ENCODE measurements around the gene MRPL37. TPM values are rescaled to one million over a fixed set of nuclear protein-coding genes. Genes with fewer than 3 reads are reported as not detected.

The MRPL37 gene
- total and polyA plus RNA-seq, 2 donors = 29.5 to 62.0 TPM

GRCh38 chr1:54249819-54250435, 50.0 kb downstream of the MRPL37 start:
- Histone ChIP-seq H3K9me3 (ENCODE audit: control insufficient read depth in 2 of 2, insufficient read depth in 1 of 2, low read length in 1 of 2) (no peaks in the 10 kb centered on the region), H3K36me3 (ENCODE audit: control insufficient read depth in 2 of 2, insufficient read depth in 2 of 2, low read length in 1 of 2) (peaks cover 83 to 91% of the 10 kb centered on the region in 2 donors), H3K27me3 (ENCODE audit: control insufficient read depth in 2 of 2, insufficient read depth in 1 of 2, low read length in 1 of 2) (no peaks in the 10 kb centered on the region), H3K4me1 (ENCODE audit: control insufficient read depth in 2 of 2, insufficient read depth in 2 of 2, low read length in 2 of 2) (no peaks in the 10 kb centered on the region), H3K4me3 (ENCODE audit: low read length in 2 of 2) (no peak overlapping the region), H3K27ac (ENCODE audit: low read depth in 1 of 2, low read length in 1 of 2) (no peak overlapping the region)
- WGBS = 91% methylated on average over 9 of the region's 9 CpGs
- DNase-seq (ENCODE audit: low read depth in 6 of 9, low spot score in 9 of 9) = no peak

- Histone ChIP-seq H3K4me1 (ENCODE audit: control insufficient read depth in 2 of 2, insufficient read depth in 2 of 2, low read length in 2 of 2) (no peaks in the 10 kb centered on the region), H3K4me3 (ENCODE audit: low read length in 2 of 2) (no peak overlapping the region), H3K27me3 (ENCODE audit: control insufficient read depth in 2 of 2, insufficient read depth in 1 of 2, low read length in 1 of 2) (no peaks in the 10 kb centered on the region), H3K9me3 (ENCODE audit: control insufficient read depth in 2 of 2, insufficient read depth in 1 of 2, low read length in 1 of 2) (no peaks in the 10 kb centered on the region), H3K27ac (ENCODE audit: low read depth in 1 of 2, low read length in 1 of 2) (no peak overlapping the region), H3K36me3 (ENCODE audit: control insufficient read depth in 2 of 2, insufficient read depth in 2 of 2, low read length in 1 of 2) (peaks cover 81 to 88% of the 10 kb centered on the region in 2 donors)
- no peak for DNase-seq (ENCODE audit: low read depth in 6 of 9, low spot score in 9 of 9)
- WGBS = 97% methylated on average over 12 of the region's 12 CpGs
Observed at GRCh38 chr1:54250670-54251069, 50.7 kb downstream of the MRPL37 start.

GRCh38 chr1:54252371-54252936, 52.5 kb downstream of the MRPL37 start:
- WGBS = 96% methylated on average over 11 of the region's 11 CpGs
- no peaks in the 10 kb centered on the region for H3K9me3 ChIP-seq (ENCODE audit: control insufficient read depth in 2 of 2, insufficient read depth in 1 of 2, low read length in 1 of 2)
- H3K27me3 ChIP-seq (ENCODE audit: control insufficient read depth in 2 of 2, insufficient read depth in 1 of 2, low read length in 1 of 2) = no peaks in the 10 kb centered on the region
- no peak overlapping the region for H3K27ac ChIP-seq (ENCODE audit: low read depth in 1 of 2, low read length in 1 of 2)
- H3K36me3 ChIP-seq (ENCODE audit: control insufficient read depth in 2 of 2, insufficient read depth in 2 of 2, low read length in 1 of 2) = peaks cover 78 to 79% of the 10 kb centered on the region in 2 donors
- H3K4me1 ChIP-seq (ENCODE audit: control insufficient read depth in 2 of 2, insufficient read depth in 2 of 2, low read length in 2 of 2) = no peaks in the 10 kb centered on the region
- no peak overlapping the region for H3K4me3 ChIP-seq (ENCODE audit: low read length in 2 of 2)
- DNase-seq (ENCODE audit: low read depth in 6 of 9, low spot score in 9 of 9) = no peak

- no peak overlapping the region for H3K27ac ChIP-seq (ENCODE audit: low read depth in 1 of 2, low read length in 1 of 2)
- peaks cover 76 to 79% of the 10 kb centered on the region in 2 donors for H3K36me3 ChIP-seq (ENCODE audit: control insufficient read depth in 2 of 2, insufficient read depth in 2 of 2, low read length in 1 of 2)
- no peaks in the 10 kb centered on the region for H3K9me3 ChIP-seq (ENCODE audit: control insufficient read depth in 2 of 2, insufficient read depth in 1 of 2, low read length in 1 of 2)
- H3K27me3 ChIP-seq (ENCODE audit: control insufficient read depth in 2 of 2, insufficient read depth in 1 of 2, low read length in 1 of 2) = no peaks in the 10 kb centered on the region
- no peak overlapping the region for H3K4me3 ChIP-seq (ENCODE audit: low read length in 2 of 2)
- 88% methylated on average over 5 of the region's 5 CpGs for WGBS
- no peaks in the 10 kb centered on the region for H3K4me1 ChIP-seq (ENCODE audit: control insufficient read depth in 2 of 2, insufficient read depth in 2 of 2, low read length in 2 of 2)
- no peak for DNase-seq (ENCODE audit: low read depth in 6 of 9, low spot score in 9 of 9)
Observed at GRCh38 chr1:54253480-54253879, 53.5 kb downstream of the MRPL37 start.

- 33% methylated on average over 10 of the region's 10 CpGs for WGBS
- DNase-seq (ENCODE audit: low read depth in 6 of 9, low spot score in 9 of 9) = no peak
- Histone ChIP-seq H3K4me1 (ENCODE audit: control insufficient read depth in 2 of 2, insufficient read depth in 2 of 2, low read length in 2 of 2) (no peaks in the 10 kb centered on the region), H3K27ac (ENCODE audit: low read depth in 1 of 2, low read length in 1 of 2) (no peak overlapping the region), H3K27me3 (ENCODE audit: control insufficient read depth in 2 of 2, insufficient read depth in 1 of 2, low read length in 1 of 2) (no peaks in the 10 kb centered on the region), H3K9me3 (ENCODE audit: control insufficient read depth in 2 of 2, insufficient read depth in 1 of 2, low read length in 1 of 2) (no peaks in the 10 kb centered on the region), H3K36me3 (ENCODE audit: control insufficient read depth in 2 of 2, insufficient read depth in 2 of 2, low read length in 1 of 2) (peaks cover 70 to 78% of the 10 kb centered on the region in 2 donors), H3K4me3 (ENCODE audit: low read length in 2 of 2) (no peak overlapping the region)
Observed at GRCh38 chr1:54254055-54254454, 54.1 kb downstream of the MRPL37 start.

- Histone ChIP-seq H3K4me1 (ENCODE audit: control insufficient read depth in 2 of 2, insufficient read depth in 2 of 2, low read length in 2 of 2) (no peaks in the 10 kb centered on the region), H3K9me3 (ENCODE audit: control insufficient read depth in 2 of 2, insufficient read depth in 1 of 2, low read length in 1 of 2) (no peaks in the 10 kb centered on the region), H3K27ac (ENCODE audit: low read depth in 1 of 2, low read length in 1 of 2) (no peak overlapping the region), H3K27me3 (ENCODE audit: control insufficient read depth in 2 of 2, insufficient read depth in 1 of 2, low read length in 1 of 2) (no peaks in the 10 kb centered on the region), H3K4me3 (ENCODE audit: low read length in 2 of 2) (no peak overlapping the region), H3K36me3 (ENCODE audit: control insufficient read depth in 2 of 2, insufficient read depth in 2 of 2, low read length in 1 of 2) (peaks cover 66 to 81% of the 10 kb centered on the region in 2 donors)
- no peak for DNase-seq (ENCODE audit: low read depth in 6 of 9, low spot score in 9 of 9)
- 93% methylated on average over 9 of the region's 9 CpGs for WGBS
Observed at GRCh38 chr1:54255026-54255702, 55.2 kb downstream of the MRPL37 start.

- WGBS = 97% methylated on average over 13 of the region's 13 CpGs
- Histone ChIP-seq H3K27me3 (ENCODE audit: control insufficient read depth in 2 of 2, insufficient read depth in 1 of 2, low read length in 1 of 2) (no peaks in the 10 kb centered on the region), H3K4me1 (ENCODE audit: control insufficient read depth in 2 of 2, insufficient read depth in 2 of 2, low read length in 2 of 2) (no peaks in the 10 kb centered on the region), H3K9me3 (ENCODE audit: control insufficient read depth in 2 of 2, insufficient read depth in 1 of 2, low read length in 1 of 2) (no peaks in the 10 kb centered on the region), H3K27ac (ENCODE audit: low read depth in 1 of 2, low read length in 1 of 2) (no peak overlapping the region), H3K36me3 (ENCODE audit: control insufficient read depth in 2 of 2, insufficient read depth in 2 of 2, low read length in 1 of 2) (peaks cover 64 to 77% of the 10 kb centered on the region in 2 donors), H3K4me3 (ENCODE audit: low read length in 2 of 2) (no peak overlapping the region)
- DNase-seq (ENCODE audit: low read depth in 6 of 9, low spot score in 9 of 9) = no peak
Observed at GRCh38 chr1:54256522-54257345, 56.8 kb downstream of the MRPL37 start.

- WGBS = 96% methylated on average over 10 of the region's 10 CpGs
- DNase-seq (ENCODE audit: low read depth in 6 of 9, low spot score in 9 of 9) = no peak
- Histone ChIP-seq H3K4me3 (ENCODE audit: low read length in 2 of 2) (no peak overlapping the region), H3K27ac (ENCODE audit: low read depth in 1 of 2, low read length in 1 of 2) (no peak overlapping the region), H3K36me3 (ENCODE audit: control insufficient read depth in 2 of 2, insufficient read depth in 2 of 2, low read length in 1 of 2) (peaks cover 63 to 73% of the 10 kb centered on the region in 2 donors), H3K27me3 (ENCODE audit: control insufficient read depth in 2 of 2, insufficient read depth in 1 of 2, low read length in 1 of 2) (no peaks in the 10 kb centered on the region), H3K9me3 (ENCODE audit: control insufficient read depth in 2 of 2, insufficient read depth in 1 of 2, low read length in 1 of 2) (no peaks in the 10 kb centered on the region), H3K4me1 (ENCODE audit: control insufficient read depth in 2 of 2, insufficient read depth in 2 of 2, low read length in 2 of 2) (no peaks in the 10 kb centered on the region)
Observed at GRCh38 chr1:54257346-54257620, 57.3 kb downstream of the MRPL37 start.

GRCh38 chr1:54257876-54258275, 57.9 kb downstream of the MRPL37 start:
- peaks cover 63 to 73% of the 10 kb centered on the region in 2 donors for H3K36me3 ChIP-seq (ENCODE audit: control insufficient read depth in 2 of 2, insufficient read depth in 2 of 2, low read length in 1 of 2)
- no peaks in the 10 kb centered on the region for H3K4me1 ChIP-seq (ENCODE audit: control insufficient read depth in 2 of 2, insufficient read depth in 2 of 2, low read length in 2 of 2)
- H3K4me3 ChIP-seq (ENCODE audit: low read length in 2 of 2) = no peak overlapping the region
- DNase-seq (ENCODE audit: low read depth in 6 of 9, low spot score in 9 of 9) = no peak
- H3K9me3 ChIP-seq (ENCODE audit: control insufficient read depth in 2 of 2, insufficient read depth in 1 of 2, low read length in 1 of 2) = no peaks in the 10 kb centered on the region
- H3K27ac ChIP-seq (ENCODE audit: low read depth in 1 of 2, low read length in 1 of 2) = no peak overlapping the region
- no peaks in the 10 kb centered on the region for H3K27me3 ChIP-seq (ENCODE audit: control insufficient read depth in 2 of 2, insufficient read depth in 1 of 2, low read length in 1 of 2)
- WGBS = 98% methylated on average over 23 of the region's 23 CpGs
